Measurements from ENCODE around the gene VMAC. TPM values are rescaled to one million over a fixed set of nuclear protein-coding genes. Genes with fewer than 3 reads are reported as not detected.
A peak's percentile ranks its signal among the peaks of the same experiment; 100 is the strongest.

Gene VMAC
- total and polyA plus RNA-seq, 12 donors, result 1.3 to 5.8 (median 2.5) TPM

DNA sequence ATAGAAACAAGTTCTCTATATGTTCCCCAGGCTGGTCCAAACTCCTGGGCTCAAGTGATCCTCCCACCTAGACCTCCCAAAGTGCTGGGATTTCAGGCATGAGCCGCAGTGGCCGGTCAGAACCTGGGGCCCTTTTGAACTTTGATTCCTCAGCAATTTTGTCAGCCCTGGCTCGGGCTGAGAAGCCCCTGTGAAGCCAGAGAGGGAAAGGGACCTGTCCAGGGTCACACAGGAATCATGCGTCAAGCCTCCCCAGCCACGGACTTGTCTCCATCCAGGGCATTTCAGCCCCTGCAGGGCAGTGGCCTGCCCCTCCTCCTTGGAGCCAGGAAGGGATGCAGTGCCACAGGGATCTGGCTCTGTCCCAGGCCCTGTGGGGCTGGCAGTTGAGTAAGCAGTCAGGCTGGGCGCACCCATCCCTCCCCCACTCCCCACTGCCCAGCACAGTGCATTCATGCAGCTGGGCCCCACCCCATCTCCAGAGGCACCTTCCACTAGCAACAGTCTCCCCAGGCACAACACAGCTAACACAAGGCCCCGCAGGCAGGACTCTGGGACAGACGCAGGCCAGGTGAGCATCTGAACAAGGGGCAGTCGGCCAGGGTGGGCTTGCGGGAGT, 9.2 kb downstream of the VMAC start, which contains the start of gene CAPS:
Gene CAPS (plus strand): TSS at position 516 of the 619 bp plus-strand sequence. CDS start 153 bp downstream, outside the sequence.
- DNase-seq (peak in 1 of 2 donors; percentile 59), ATAC-seq (peak; percentile 45 to 77 (median 70))
- no peaks in the 10 kb centered on the region for H3K27me3 ChIP-seq
- 78 to 79% methylated on average over 10 of the region's 10 CpGs for WGBS, 2 donors
- intact Hi-C loops (cut with DNase I), result loop anchor here in 1 of 10 donors (5.0 kb wide), 1 partner anchor 33 kb away; no protein-coding TSS in a partner anchor
- H3K4me1 ChIP-seq, result peaks cover 4 to 32% (median 22%) of the 10 kb centered on the region in 9 donors
- H3K36me3 ChIP-seq, result peaks cover 0 to 72% (median 28%) of the 10 kb centered on the region in 9 donors
- TF ChIP-seq, protein P1, sequence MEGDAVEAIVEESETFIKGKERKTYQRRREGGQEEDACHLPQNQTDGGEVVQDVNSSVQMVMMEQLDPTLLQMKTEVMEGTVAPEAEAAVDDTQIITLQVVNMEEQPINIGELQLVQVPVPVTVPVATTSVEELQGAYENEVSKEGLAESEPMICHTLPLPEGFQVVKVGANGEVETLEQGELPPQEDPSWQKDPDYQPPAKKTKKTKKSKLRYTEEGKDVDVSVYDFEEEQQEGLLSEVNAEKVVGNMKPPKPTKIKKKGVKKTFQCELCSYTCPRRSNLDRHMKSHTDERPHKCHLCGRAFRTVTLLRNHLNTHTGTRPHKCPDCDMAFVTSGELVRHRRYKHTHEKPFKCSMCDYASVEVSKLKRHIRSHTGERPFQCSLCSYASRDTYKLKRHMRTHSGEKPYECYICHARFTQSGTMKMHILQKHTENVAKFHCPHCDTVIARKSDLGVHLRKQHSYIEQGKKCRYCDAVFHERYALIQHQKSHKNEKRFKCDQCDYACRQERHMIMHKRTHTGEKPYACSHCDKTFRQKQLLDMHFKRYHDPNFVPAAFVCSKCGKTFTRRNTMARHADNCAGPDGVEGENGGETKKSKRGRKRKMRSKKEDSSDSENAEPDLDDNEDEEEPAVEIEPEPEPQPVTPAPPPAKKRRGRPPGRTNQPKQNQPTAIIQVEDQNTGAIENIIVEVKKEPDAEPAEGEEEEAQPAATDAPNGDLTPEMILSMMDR (IDR thresholded peaks at IDR 0.05), result no peak
- no peak within 1 kb of the TSS for H3K4me3 ChIP-seq
- no peaks in the 10 kb centered on the region for H3K9me3 ChIP-seq
- H3K27ac ChIP-seq, result peak within 1 kb of the TSS in 6 of 10 donors; percentile 19 to 54 (median 32)

DNA sequence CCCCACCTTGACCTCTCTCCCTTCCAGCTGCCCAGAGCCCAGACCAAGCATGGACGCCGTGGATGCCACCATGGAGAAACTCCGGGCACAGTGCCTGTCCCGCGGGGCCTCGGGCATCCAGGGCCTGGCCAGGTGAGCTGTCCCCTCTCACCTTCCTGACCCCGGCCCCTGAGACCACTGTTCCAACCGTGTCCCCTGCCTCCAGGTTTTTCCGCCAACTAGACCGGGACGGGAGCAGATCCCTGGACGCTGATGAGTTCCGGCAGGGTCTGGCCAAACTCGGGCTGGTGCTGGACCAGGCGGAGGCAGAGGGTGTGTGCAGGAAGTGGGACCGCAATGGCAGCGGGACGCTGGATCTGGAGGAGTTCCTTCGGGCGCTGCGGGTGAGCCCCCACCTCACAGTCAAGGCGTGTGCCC, 9.7 kb downstream of the VMAC start:
- ATAC-seq (peak in 7 of 8 donors; percentile 2 to 20 (median 14)), DNase-seq (no peak)
- intact Hi-C loops (cut with DNase I), result loop anchor here in 1 of 10 donors (5.0 kb wide), 1 partner anchor 33 kb away; no protein-coding TSS in a partner anchor
- Histone ChIP-seq H3K4me3 (no peak overlapping the region), H3K36me3 (peaks cover 0 to 72% (median 34%) of the 10 kb centered on the region in 9 donors), H3K4me1 (peaks cover 4 to 32% (median 22%) of the 10 kb centered on the region in 9 donors), H3K9me3 (no peaks in the 10 kb centered on the region), H3K27ac (peak overlapping the region in 5 of 10 donors; percentile 15 to 36 (median 23)), H3K27me3 (no peaks in the 10 kb centered on the region)
- 79 to 81% methylated on average over 22 of the region's 22 CpGs for WGBS, 2 donors
- TF ChIP-seq, protein P1 (IDR thresholded peaks at IDR 0.05), result no peak

DNA sequence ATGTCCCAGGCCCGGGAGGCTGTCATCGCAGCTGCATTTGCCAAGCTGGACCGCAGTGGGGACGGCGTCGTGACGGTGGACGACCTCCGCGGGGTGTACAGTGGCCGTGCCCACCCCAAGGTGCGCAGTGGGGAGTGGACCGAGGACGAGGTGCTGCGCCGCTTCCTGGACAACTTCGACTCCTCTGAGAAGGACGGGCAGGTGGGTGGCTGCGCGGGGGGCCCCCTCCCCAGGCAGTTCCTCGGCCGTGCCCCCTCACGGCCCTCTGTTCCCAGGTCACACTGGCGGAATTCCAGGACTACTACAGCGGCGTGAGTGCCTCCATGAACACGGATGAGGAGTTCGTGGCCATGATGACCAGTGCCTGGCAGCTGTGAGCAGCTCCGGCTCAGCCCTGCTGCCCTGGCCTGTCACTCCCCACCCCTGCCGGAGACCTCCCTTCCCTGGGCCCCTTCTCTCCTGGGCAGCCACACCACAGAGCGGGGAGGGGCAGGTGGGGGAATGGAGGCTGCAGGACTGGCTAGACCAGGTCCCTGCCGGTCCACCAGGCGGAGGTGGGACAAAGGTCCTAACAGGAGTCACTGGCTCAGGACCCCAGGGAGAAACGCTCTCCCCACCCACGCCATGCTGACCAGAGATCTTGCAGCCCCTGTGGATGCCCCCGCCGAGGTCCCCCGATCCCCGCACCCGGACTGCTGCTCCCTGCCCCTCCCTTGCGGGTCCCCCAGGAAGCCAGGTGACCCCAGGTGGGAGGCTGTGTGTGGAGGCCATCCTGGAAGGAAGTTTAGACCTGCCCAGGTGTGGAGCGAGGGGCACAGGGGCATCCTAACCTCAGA, 10.5 kb downstream of the VMAC start:
- DNase-seq (no peak), ATAC-seq (peak; percentile 19 to 61 (median 42))
- H3K27me3 ChIP-seq, result no peaks in the 10 kb centered on the region
- peak overlapping the region in 6 of 10 donors; percentile 19 to 54 (median 35) for H3K27ac ChIP-seq
- 82 to 84% methylated on average over 40 to 42 of the region's 42 CpGs for WGBS, 2 donors
- H3K9me3 ChIP-seq, result no peaks in the 10 kb centered on the region
- TF ChIP-seq, protein P1 (IDR thresholded peaks at IDR 0.05), result no peak
- intact Hi-C loops (cut with DNase I), result loop anchor here in 1 of 10 donors (5.0 kb wide), 1 partner anchor 32 kb away; no protein-coding TSS in a partner anchor
- no peak overlapping the region for H3K4me3 ChIP-seq
- H3K36me3 ChIP-seq, result peaks cover 0 to 72% (median 36%) of the 10 kb centered on the region in 9 donors
- H3K4me1 ChIP-seq, result peaks cover 4 to 32% (median 22%) of the 10 kb centered on the region in 9 donors

DNA sequence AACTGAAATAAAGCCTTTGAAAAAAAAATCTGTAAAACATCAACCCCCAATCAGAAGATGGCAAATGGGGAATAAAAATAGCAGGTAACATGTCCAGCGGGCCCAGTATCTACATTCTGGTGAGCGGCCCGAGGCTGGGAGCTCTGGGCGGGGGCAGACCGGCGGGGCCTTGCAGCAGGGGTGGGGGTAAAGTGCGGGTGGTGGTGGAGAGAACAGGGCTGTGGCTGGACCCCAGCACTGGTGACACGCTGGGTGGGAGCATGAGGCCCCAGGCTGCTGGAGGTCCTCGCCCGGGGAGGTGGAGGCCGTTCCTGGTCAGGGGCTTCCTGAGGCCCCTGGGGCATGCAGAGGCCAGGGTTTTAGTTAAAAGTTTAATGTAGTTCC, 11.1 kb downstream of the VMAC start:
- Histone ChIP-seq H3K27me3 (no peaks in the 10 kb centered on the region), H3K4me1 (peaks cover 4 to 32% (median 22%) of the 10 kb centered on the region in 9 donors), H3K9me3 (no peaks in the 10 kb centered on the region), H3K27ac (peak overlapping the region in 8 of 10 donors; percentile 12 to 54 (median 32)), H3K36me3 (peaks cover 0 to 72% (median 36%) of the 10 kb centered on the region in 9 donors), H3K4me3 (no peak overlapping the region)
- TF ChIP-seq, protein P1 (IDR thresholded peaks at IDR 0.05), result no peak
- intact Hi-C loops (cut with DNase I), result no loop called here
- ATAC-seq, result peak in 1 of 8 donors; percentile 6
- no peak for DNase-seq
- whole genome bisulfite sequencing, 2 donors, result 69 to 71% methylated on average over 11 of the region's 11 CpGs

Data from heart right ventricle (tissue), 16 donors.